ENCODE data around the gene EZH1.

DNA sequence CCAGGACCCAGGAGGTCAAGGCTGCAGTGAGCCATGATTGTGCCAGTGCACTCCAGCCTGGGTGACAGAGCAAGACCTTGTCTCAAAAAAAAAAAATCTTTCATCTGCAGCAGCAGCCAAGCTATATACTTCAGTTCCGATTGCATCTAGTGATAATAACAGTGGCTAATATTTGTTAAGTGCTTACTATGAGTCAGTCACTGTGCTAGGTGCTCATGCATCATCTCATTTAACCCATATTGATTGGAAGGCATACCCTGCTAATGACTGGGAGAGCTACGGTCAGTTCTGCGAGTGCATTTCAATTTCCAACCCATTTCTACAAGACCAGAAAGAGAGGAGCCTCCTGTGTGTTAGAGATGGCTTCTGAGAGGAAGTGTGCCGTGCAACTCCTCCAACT, 93.4 kb downstream of the EZH1 start:
- TF ChIP-seq POLR2A (IDR thresholded peaks at IDR 0.05; ENCODE audit: low read length) (no peak), GATA1 (IDR thresholded peaks at IDR 0.05; ENCODE audit: low read depth, low read length) (no peak)

Data from erythroblast (primary cell).